Activated CD8-positive, alpha-beta memory T cell treated with anti-CD3 and anti-CD28 coated beads, Interleukin-2, amount 50 U/mL, for 24 hours (primary cell): ENCODE data around the gene DLG1.

Experiments used
- DNase-seq: peaks from one replicate; pipeline ENCODE4 v3.0.0-alpha.2; 2020; ENCODE audit errors: extremely low read depth

The DLG1 gene

GRCh38 chr3:197317250-197317963, 19.0 kb upstream of the DLG1 start:
- DNase-seq = no peak

- DNase-seq = no peak
These were observed 14.0 kb upstream of the DLG1 start for GRCh38 chr3:197312431-197312830.

- no peak for DNase-seq
These were observed 13.2 kb upstream of the DLG1 start for GRCh38 chr3:197311591-197311990.

DNA sequence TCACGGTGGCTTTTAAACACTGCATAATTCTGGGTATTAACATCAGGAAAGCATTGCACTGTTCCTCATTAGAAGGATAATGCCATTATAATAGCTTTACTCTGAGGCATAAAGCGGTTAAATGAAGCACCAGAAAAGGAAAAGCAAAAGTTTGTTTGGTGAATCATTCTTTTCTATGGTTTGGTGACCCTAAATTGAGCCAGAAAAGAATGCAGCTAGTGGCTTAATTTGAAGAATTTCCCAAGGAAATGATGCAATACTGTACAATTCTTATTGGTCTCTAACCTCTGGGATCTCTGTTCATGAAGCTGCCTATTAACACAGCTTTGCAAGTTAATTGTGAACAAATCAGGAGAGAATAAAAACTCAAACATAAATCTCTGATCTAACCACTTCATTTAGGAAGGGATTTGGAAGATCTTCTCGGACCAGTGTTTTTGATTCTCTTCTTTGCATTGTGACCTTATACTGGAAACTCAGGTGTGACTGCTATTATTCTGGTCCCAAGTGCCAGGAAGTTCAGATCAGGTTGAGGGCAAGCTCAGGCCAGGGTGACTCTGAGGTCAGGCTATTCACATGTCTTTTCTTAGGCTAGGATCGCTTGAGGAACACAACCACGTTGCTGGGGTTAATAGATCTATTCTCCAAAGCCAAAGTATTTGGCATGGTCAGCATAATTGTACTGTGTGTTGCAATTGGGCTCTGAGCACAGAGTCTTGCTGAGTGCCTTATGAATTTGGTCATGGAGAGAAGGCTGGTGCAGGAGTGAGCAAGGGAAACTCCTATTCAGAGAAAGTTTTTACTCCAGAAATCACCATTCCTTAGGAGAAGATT, 11.3 kb upstream of the DLG1 start:
- DNase-seq = no peak

DNA sequence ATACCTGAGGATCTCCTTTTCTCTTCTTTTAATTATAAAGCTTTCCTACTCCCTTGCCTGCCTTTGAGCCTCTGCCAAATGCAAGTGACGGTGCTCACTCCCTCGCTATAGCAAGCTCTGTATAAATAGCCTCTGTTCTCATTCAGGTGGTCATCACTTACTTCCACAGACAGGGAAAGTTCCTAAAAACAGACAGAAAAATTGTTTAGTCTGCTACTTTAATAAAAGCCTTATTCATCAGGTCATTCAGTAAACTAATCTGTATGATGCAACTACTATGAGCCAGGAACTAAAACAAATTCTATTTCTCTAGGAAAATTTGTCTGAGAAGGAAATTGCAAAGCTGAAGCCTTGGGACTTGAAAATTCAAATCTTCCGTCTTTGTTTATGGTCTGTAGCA, 10.2 kb upstream of the DLG1 start:
- DNase-seq = no peak

DNA sequence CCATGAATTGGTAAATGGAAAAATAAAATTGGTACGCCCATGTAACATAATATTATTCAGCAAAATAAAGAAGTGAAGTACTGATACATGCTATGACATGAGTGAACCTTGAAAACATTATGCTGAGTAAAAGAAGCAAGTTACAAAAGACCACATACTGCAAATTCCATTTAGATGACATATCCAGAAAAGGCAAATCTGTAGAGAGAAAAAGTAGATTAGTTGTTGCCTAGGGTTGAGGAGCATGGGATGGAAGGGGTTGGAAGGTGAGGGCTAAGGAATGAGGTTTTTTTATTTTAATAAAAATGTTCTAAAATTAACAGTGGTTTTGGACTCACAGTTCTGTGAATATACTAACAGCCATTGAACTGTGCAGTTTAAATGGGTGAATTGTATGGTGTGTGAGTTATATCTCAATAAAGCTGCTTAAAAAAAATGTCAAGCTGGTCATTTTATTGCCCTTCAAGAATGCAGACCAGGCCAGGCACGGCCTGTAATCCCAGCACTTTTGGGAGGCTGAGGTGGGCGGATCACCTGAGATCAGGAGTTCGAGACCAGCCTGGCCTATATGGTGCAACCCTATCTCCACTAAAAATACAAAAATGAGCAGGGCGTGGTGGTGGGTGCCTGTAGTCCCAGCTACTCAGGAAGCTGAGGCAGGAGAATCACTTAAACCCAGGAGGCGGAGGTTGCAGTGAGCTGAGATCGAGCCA, 8.1 kb upstream of the DLG1 start:
- no peak for DNase-seq

DNA sequence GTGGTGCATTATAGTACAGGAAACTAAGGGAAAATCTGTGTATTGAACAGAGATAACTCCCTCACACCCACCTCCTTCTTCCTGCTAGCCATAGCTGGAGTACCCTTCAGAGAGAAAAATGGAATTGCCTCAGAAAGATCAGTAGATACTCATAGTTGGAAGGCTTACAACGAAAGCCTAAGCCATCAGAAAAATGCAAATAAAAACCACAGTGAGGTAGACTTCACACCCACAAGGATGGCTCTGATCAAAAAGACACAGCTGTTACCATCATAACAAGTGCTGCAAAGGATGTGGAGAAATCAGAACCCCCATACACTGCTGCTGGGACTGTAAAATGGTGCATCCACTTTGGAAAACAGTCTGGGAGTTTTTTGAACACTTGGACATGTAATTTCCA, 7.4 kb upstream of the DLG1 start:
- no peak for DNase-seq

DNA sequence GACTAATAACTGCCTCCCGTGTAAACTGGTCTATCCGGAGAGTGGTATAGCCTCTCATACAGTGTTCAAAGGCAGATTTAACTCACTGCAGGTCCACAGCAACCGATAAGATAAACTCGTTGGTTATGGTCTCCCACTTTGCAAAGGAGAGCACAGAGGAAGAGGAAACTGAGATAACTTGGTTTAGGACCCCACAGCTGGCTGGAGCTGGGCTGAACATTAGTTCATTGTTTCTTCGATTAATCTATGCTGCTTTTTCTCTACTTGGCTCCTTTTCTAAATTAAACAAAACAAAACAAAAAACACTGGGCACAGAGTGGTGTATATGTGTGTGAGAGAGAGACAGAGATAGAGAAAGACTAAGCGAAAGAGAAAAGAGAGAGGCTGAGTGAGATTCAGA, 5.0 kb upstream of the DLG1 start:
- DNase-seq = no peak

DNA sequence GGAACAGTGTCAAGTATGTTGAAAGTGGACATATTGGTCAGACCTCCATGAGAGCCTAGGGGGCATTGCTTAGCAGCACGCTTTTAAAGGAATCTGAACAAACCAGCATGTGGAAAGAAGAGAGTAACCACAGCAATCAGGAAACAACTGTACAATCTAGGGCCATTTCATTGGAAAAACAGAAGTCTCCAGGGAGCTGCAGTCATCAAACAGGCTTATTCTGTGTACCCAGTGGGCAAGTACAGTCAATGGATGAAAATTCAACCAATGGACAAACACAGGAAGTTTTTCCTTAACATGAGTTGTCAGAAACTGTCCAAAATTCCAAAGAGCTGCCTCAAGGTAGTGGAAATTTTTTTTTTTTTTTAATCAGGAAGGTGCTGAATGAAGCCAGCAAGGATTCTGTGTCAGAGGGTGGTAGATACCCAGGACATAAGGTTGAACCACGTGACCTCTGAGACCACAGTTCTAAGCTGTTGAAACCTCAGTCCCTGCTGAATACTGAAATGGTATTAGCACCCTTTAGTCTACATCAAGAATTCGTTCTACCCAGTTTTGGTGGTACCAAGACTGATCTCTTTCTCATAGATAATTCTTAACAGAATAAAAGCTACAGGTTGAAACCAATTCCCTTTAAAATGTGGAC, 4.4 kb upstream of the DLG1 start:
- no peak for DNase-seq

GRCh38 chr3:197302033-197302432, 3.6 kb upstream of the DLG1 start:
- DNase-seq = no peak

DNA sequence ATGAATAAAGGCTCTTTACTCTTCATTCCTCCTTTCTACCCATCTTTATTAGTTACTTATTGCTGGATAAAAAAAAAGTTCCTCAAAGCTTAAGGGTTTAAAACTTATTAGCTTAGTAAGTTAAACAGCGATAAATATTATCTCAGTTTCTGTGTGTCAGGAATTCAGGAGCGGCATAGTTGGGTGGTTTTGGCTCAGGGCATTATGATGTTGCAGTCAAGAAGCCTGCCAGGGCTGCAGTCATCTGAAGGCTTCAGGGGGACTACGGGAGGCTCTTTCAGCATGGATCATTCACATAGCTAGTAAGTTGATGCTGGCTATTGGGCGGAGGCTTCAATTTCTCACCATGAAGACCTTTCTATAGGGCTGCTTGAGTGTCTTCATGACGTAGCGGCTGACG, 1.9 kb upstream of the DLG1 start:
- DNase-seq = no peak

GRCh38 chr3:197298945-197299854, 788 bp upstream of the DLG1 start:
- no peak for DNase-seq

- peak; percentile 64 for DNase-seq
These were observed 704 bp downstream of the DLG1 start for GRCh38 chr3:197297476-197298340.

GRCh38 chr3:197297002-197297401, 1.4 kb downstream of the DLG1 start:
- DNase-seq = no peak

DNA sequence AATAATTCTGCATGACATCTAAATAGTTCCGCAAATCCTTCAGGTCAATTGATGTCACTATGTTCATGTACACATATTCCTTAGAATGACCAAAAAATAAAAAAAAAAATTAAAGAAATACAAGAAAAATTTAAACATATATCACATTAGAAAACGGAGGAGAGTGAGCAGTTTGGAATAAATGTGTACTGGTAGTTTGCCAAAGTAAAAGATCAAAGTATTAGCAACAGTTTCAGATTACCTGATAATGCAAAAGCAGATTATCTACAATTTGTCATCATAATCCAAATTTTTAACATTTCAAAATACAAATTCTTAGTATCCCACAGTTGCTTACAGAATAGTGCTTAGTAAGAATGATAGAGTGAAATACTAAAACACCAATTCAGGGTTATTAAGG, 1.9 kb downstream of the DLG1 start:
- no peak for DNase-seq

DNA sequence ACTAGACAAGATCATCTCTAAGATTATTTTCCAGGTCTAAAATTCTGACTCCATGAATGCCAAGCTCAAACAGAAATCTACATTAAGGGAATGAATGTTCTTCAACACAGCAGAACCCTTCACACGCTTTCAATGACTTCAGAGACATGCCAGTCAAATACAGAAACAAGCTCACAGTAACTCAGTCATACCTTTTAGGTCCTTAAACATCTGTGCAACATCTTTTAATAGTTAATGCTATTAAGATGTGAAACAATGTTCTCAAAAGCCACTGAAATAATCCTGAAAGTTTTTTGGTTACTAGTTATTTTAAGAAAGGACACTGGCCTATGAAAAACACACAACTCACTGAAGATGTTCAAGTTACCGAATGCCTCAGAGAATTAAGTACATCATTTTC, 2.5 kb downstream of the DLG1 start:
- DNase-seq = no peak

GRCh38 chr3:197293605-197294237, 4.7 kb downstream of the DLG1 start:
- DNase-seq = no peak

DNA sequence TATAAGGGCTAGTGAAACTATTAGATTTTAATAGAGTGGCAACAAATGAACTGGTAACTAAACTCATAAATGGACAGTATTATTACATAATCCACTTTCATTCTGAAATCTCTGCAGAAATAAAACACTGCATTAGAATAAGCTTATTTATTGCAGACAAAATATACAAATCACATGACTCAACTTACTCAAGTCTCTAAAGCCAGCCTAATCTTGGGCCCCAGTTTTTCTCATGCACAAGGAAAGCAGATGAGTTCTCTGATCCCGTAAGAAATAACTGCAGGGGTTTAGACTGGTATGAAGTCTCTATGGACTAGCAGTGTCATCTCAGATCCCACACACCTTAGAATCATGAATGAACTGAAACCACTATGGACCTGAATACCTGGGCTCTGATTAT, 5.8 kb downstream of the DLG1 start:
- no peak for DNase-seq

DNA sequence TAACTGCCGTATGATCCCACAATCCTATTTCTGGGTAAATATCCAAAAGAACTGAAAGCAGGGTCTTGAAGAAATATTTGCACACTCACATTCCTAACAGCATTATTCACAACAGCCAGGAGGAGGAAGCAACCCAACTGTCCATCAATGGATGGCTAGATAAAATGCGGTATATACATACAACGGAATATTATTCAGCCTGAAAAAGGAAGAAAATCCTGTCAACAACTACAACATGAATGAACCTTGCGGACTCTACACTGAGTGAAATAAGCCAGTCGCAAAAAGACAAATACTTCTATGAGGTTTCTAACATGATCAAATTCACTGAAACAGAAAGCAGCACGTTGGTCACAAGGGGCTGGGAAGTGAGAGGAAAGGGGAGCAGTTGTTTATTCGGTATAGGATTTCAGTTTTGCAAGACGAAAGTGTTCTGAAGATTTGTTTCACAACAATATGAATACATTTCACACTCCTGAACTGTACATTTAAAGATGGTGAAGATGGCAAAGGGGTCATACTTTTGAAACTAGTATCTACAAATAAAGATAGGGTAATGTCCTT, 6.2 kb downstream of the DLG1 start:
- DNase-seq = no peak
